Activated naive CD4-positive, alpha-beta T cell treated with anti-CD3 and anti-CD28 coated beads, Interleukin-2, amount 50 U/mL, for 24 hours (primary cell): Measurements from ENCODE around the gene VPS50.
A peak's percentile ranks its signal among the peaks of the same experiment; 100 is the strongest.
"Not testable (repeated sequence)": the region's sequence is repeated elsewhere in the genome, so short reads cannot be mapped to it uniquely, and the experiment has no call there.

Source experiments
- H3K27ac Mint-ChIP-seq: one replicate; pipeline ENCODE4 v1.8.0; 2021; ENCODE audit warnings: mild to moderate bottlenecking, mixed read lengths
- H3K27me3 Mint-ChIP-seq: one replicate; pipeline ENCODE4 v1.8.0; 2021; ENCODE audit warnings: mixed read lengths
- H3K36me3 Mint-ChIP-seq: one replicate; pipeline ENCODE4 v1.8.0; 2021; ENCODE audit warnings: mixed read lengths
- H3K4me1 Mint-ChIP-seq: one replicate; pipeline ENCODE4 v1.8.0; 2021; ENCODE audit warnings: mixed read lengths
- H3K4me3 Mint-ChIP-seq: one replicate; pipeline ENCODE4 v1.8.0; 2021; ENCODE audit warnings: mild to moderate bottlenecking, mixed read lengths
- H3K9me3 Mint-ChIP-seq: one replicate; pipeline ENCODE4 v1.8.0; 2021; ENCODE audit warnings: mixed read lengths

Gene VPS50

GRCh38 chr7:93298206-93298605 is 66.0 kb downstream of the VPS50 start:
- Mint-ChIP-seq H3K9me3 (no peaks in the 10 kb centered on the region), H3K27ac (no peak overlapping the region), H3K27me3 (no peaks in the 10 kb centered on the region), H3K36me3 (peaks cover 18% of the 10 kb centered on the region), H3K4me3 (no peak overlapping the region), H3K4me1 (no peaks in the 10 kb centered on the region)

- H3K27me3 Mint-ChIP-seq = no peaks in the 10 kb centered on the region
- H3K4me3 Mint-ChIP-seq = no peak overlapping the region
- H3K9me3 Mint-ChIP-seq = no peaks in the 10 kb centered on the region
- no peaks in the 10 kb centered on the region for H3K4me1 Mint-ChIP-seq
- no peak overlapping the region for H3K27ac Mint-ChIP-seq
- peaks cover 18% of the 10 kb centered on the region for H3K36me3 Mint-ChIP-seq
These were observed 66.5 kb downstream of the VPS50 start for GRCh38 chr7:93298671-93299070.

GRCh38 chr7:93301736-93302135 is 69.6 kb downstream of the VPS50 start:
- Mint-ChIP-seq H3K9me3 (no peaks in the 10 kb centered on the region), H3K4me3 (no peak overlapping the region), H3K36me3 (peaks cover 27% of the 10 kb centered on the region), H3K4me1 (no peaks in the 10 kb centered on the region), H3K27ac (no peak overlapping the region), H3K27me3 (no peaks in the 10 kb centered on the region)

- H3K9me3 Mint-ChIP-seq = no peaks in the 10 kb centered on the region
- no peaks in the 10 kb centered on the region for H3K27me3 Mint-ChIP-seq
- H3K36me3 Mint-ChIP-seq = peaks cover 20% of the 10 kb centered on the region
- no peak overlapping the region for H3K27ac Mint-ChIP-seq
- no peak overlapping the region for H3K4me3 Mint-ChIP-seq
- no peaks in the 10 kb centered on the region for H3K4me1 Mint-ChIP-seq
These were observed 75.0 kb downstream of the VPS50 start for GRCh38 chr7:93307131-93307660.

GRCh38 chr7:93307943-93308342 is 75.8 kb downstream of the VPS50 start:
- H3K27me3 Mint-ChIP-seq = no peaks in the 10 kb centered on the region
- H3K36me3 Mint-ChIP-seq = peaks cover 24% of the 10 kb centered on the region
- no peaks in the 10 kb centered on the region for H3K9me3 Mint-ChIP-seq
- H3K4me1 Mint-ChIP-seq = no peaks in the 10 kb centered on the region
- H3K4me3 Mint-ChIP-seq = no peak overlapping the region
- H3K27ac Mint-ChIP-seq = no peak overlapping the region

- no peak overlapping the region for H3K4me3 Mint-ChIP-seq
- no peak overlapping the region for H3K27ac Mint-ChIP-seq
- H3K27me3 Mint-ChIP-seq = no peaks in the 10 kb centered on the region
- H3K9me3 Mint-ChIP-seq = no peaks in the 10 kb centered on the region
- no peaks in the 10 kb centered on the region for H3K4me1 Mint-ChIP-seq
- peaks cover 25% of the 10 kb centered on the region for H3K36me3 Mint-ChIP-seq
These were observed 78.2 kb downstream of the VPS50 start for GRCh38 chr7:93310346-93310745.

- peaks cover 4% of the 10 kb centered on the region for H3K4me1 Mint-ChIP-seq
- H3K27ac Mint-ChIP-seq = no peak overlapping the region
- H3K9me3 Mint-ChIP-seq = no peaks in the 10 kb centered on the region
- H3K27me3 Mint-ChIP-seq = no peaks in the 10 kb centered on the region
- no peak overlapping the region for H3K4me3 Mint-ChIP-seq
- peaks cover 26% of the 10 kb centered on the region for H3K36me3 Mint-ChIP-seq
These were observed 82.3 kb downstream of the VPS50 start for GRCh38 chr7:93314449-93314848.

- H3K4me1 Mint-ChIP-seq = peaks cover 4% of the 10 kb centered on the region
- H3K27ac Mint-ChIP-seq = peak overlapping the region; percentile 63
- H3K27me3 Mint-ChIP-seq = no peaks in the 10 kb centered on the region
- no peak overlapping the region for H3K4me3 Mint-ChIP-seq
- H3K36me3 Mint-ChIP-seq = peaks cover 23% of the 10 kb centered on the region
- H3K9me3 Mint-ChIP-seq = no peaks in the 10 kb centered on the region
These were observed 83.7 kb downstream of the VPS50 start for GRCh38 chr7:93315896-93316295.

- Mint-ChIP-seq H3K4me3 (no peak overlapping the region), H3K36me3 (peaks cover 28% of the 10 kb centered on the region), H3K4me1 (peaks cover 4% of the 10 kb centered on the region), H3K27me3 (no peaks in the 10 kb centered on the region), H3K27ac (no peak overlapping the region), H3K9me3 (no peaks in the 10 kb centered on the region)
These were observed 84.6 kb downstream of the VPS50 start for GRCh38 chr7:93316730-93317129.

- H3K4me1 Mint-ChIP-seq = peaks cover 3% of the 10 kb centered on the region
These were observed 88.7 kb downstream of the VPS50 start for GRCh38 chr7:93320887-93321286.

GRCh38 chr7:93326291-93326690 is 94.1 kb downstream of the VPS50 start:
- peaks cover 16% of the 10 kb centered on the region for H3K36me3 Mint-ChIP-seq
- H3K9me3 Mint-ChIP-seq, H3K27me3 Mint-ChIP-seq, H3K27ac Mint-ChIP-seq, H3K4me1 Mint-ChIP-seq, H3K4me3 Mint-ChIP-seq: not testable (repeated sequence)

More at GRCh38 chr7:93320887-93321286, 88.7 kb downstream of the VPS50 start:
- H3K27me3 Mint-ChIP-seq = no peaks in the 10 kb centered on the region
- H3K9me3 Mint-ChIP-seq = no peaks in the 10 kb centered on the region
- H3K4me3 Mint-ChIP-seq = no peak overlapping the region
- peaks cover 31% of the 10 kb centered on the region for H3K36me3 Mint-ChIP-seq
- H3K27ac Mint-ChIP-seq = no peak overlapping the region

- Mint-ChIP-seq H3K9me3 (no peaks in the 10 kb centered on the region), H3K27ac (no peak overlapping the region), H3K36me3 (peaks cover 14% of the 10 kb centered on the region)
These were observed 95.0 kb downstream of the VPS50 start for GRCh38 chr7:93327006-93327633.

GRCh38 chr7:93331706-93332105 is 99.5 kb downstream of the VPS50 start:
- Mint-ChIP-seq H3K36me3 (peaks cover 11% of the 10 kb centered on the region), H3K4me1 (no peaks in the 10 kb centered on the region), H3K9me3 (no peaks in the 10 kb centered on the region), H3K27ac (no peak overlapping the region), H3K4me3 (no peak overlapping the region), H3K27me3 (no peaks in the 10 kb centered on the region)

More at GRCh38 chr7:93327006-93327633, 95.0 kb downstream of the VPS50 start:
- Mint-ChIP-seq H3K4me1 (no peaks in the 10 kb centered on the region), H3K27me3 (no peaks in the 10 kb centered on the region), H3K4me3 (no peak overlapping the region)

GRCh38 chr7:93332172-93332571 is 100.0 kb downstream of the VPS50 start:
- Mint-ChIP-seq H3K9me3 (no peaks in the 10 kb centered on the region), H3K4me1 (no peaks in the 10 kb centered on the region), H3K4me3 (no peak overlapping the region), H3K27ac (no peak overlapping the region), H3K36me3 (peaks cover 11% of the 10 kb centered on the region), H3K27me3 (no peaks in the 10 kb centered on the region)

- no peaks in the 10 kb centered on the region for H3K27me3 Mint-ChIP-seq
- H3K4me1 Mint-ChIP-seq = no peaks in the 10 kb centered on the region
- no peaks in the 10 kb centered on the region for H3K9me3 Mint-ChIP-seq
- H3K27ac Mint-ChIP-seq = no peak overlapping the region
- no peak overlapping the region for H3K4me3 Mint-ChIP-seq
- H3K36me3 Mint-ChIP-seq = peaks cover 34% of the 10 kb centered on the region
These were observed 104.9 kb downstream of the VPS50 start for GRCh38 chr7:93337052-93337451.

- peaks cover 26% of the 10 kb centered on the region for H3K36me3 Mint-ChIP-seq
- H3K4me1 Mint-ChIP-seq, H3K27ac Mint-ChIP-seq, H3K4me3 Mint-ChIP-seq, H3K27me3 Mint-ChIP-seq, H3K9me3 Mint-ChIP-seq: not testable (repeated sequence)
These were observed 110.0 kb downstream of the VPS50 start for GRCh38 chr7:93342178-93342577.

GRCh38 chr7:93350338-93350737 is 118.2 kb downstream of the VPS50 start:
- Mint-ChIP-seq H3K27me3 (no peaks in the 10 kb centered on the region), H3K4me3 (no peak overlapping the region), H3K9me3 (no peaks in the 10 kb centered on the region), H3K27ac (peak overlapping the region; percentile 3), H3K4me1 (no peaks in the 10 kb centered on the region), H3K36me3 (peaks cover 11% of the 10 kb centered on the region)
